Keratinocyte (primary cell): Measurements from ENCODE around the gene LY6G6C. TPM values are rescaled to one million over a fixed set of nuclear protein-coding genes. Genes with fewer than 3 reads are reported as not detected.

ENCODE experiments used
- DNase-seq: peaks from one replicate; pipeline ENCODE4 v3.0.0-alpha.2; 2011; ENCODE audit warnings: low read depth, missing footprints, low spot score
- FAIRE-seq: peaks from 2 replicates; lab custom pipeline; 2011; peaks lifted over from hg19 to GRCh38; lab: Jason Lieb, UNC
- H2AFZ ChIP-seq: 2 replicates; pipeline ENCODE4 v1.6.0; 2012; ENCODE audit warnings: low read length, control low read depth, inconsistent platforms; ENCODE audit not compliant: control insufficient read depth
- H3K27ac ChIP-seq: 2 replicates; pipeline ENCODE4 v1.5.1; 2011; ENCODE audit warnings: low read length; ENCODE audit not compliant: control insufficient read depth, insufficient read depth
- H3K27me3 ChIP-seq: 3 replicates; pipeline ENCODE4 v1.6.0; 2011; ENCODE audit warnings: low read length; ENCODE audit not compliant: control insufficient read depth, insufficient read depth; ENCODE audit errors: extremely low read depth
- H3K36me3 ChIP-seq, 2 experiments: 2 replicates in 1 of 2; 3 replicates in 1 of 2; pipeline ENCODE4 v1.5.1; 2011; ENCODE audit warnings: low read length in 2 of 2, mild to moderate bottlenecking in 1 of 2; ENCODE audit not compliant: control insufficient read depth in 2 of 2, insufficient read depth in 2 of 2; ENCODE audit errors: extremely low read depth in 1 of 2
- H3K4me1 ChIP-seq: 3 replicates; pipeline ENCODE4 v1.5.1; 2011; ENCODE audit warnings: low read length; ENCODE audit not compliant: control insufficient read depth, insufficient read depth; ENCODE audit errors: extremely low read depth
- H3K4me2 ChIP-seq: 3 replicates; pipeline ENCODE4 v1.6.0; 2011; ENCODE audit warnings: low read depth, low read length; ENCODE audit not compliant: control insufficient read depth, insufficient read depth; ENCODE audit errors: extremely low read depth
- H3K4me3 ChIP-seq, 3 experiments: fragments of 200-600 bp in 1 of 3; sonication (generic) in 1 of 3; 2 replicates in 2 of 3; 3 replicates in 1 of 3; pipeline ENCODE4 v1.5.1; 2011 to 2016; ENCODE audit warnings: low read length in 3 of 3, mild to moderate bottlenecking in 3 of 3, control low read depth in 2 of 3, inconsistent platforms in 1 of 3, low read depth in 1 of 3, mixed read lengths in 1 of 3, mixed run types in 1 of 3, moderate library complexity in 1 of 3; ENCODE audit not compliant: control insufficient read depth in 2 of 3, insufficient read depth in 2 of 3; ENCODE audit errors: extremely low read depth in 1 of 3
- H3K79me2 ChIP-seq: 2 replicates; pipeline ENCODE4 v1.6.0; 2012; ENCODE audit warnings: low read length; ENCODE audit not compliant: control insufficient read depth, insufficient read depth
- H3K9ac ChIP-seq: 3 replicates; pipeline ENCODE4 v1.6.0; 2011; ENCODE audit warnings: low read length; ENCODE audit not compliant: control insufficient read depth, insufficient read depth; ENCODE audit errors: extremely low read depth
- H3K9me1 ChIP-seq: 3 replicates; pipeline ENCODE4 v1.6.0; 2011; ENCODE audit warnings: low read length; ENCODE audit not compliant: control insufficient read depth, insufficient read depth; ENCODE audit errors: extremely low read depth
- H3K9me3 ChIP-seq: 2 replicates; pipeline ENCODE4 v1.5.1; 2012; ENCODE audit warnings: low read depth, low read length; ENCODE audit not compliant: control insufficient read depth
- H4K20me1 ChIP-seq: 3 replicates; pipeline ENCODE4 v1.6.0; 2011; ENCODE audit warnings: low read length; ENCODE audit not compliant: control insufficient read depth, insufficient read depth; ENCODE audit errors: extremely low read depth
- EZH2 ChIP-seq: IDR thresholded peaks from one replicate; pipeline ENCODE4 v1.6.1; 2012; ENCODE audit warnings: inconsistent platforms, mild to moderate bottlenecking, low read length, moderate library complexity
- dilution Hi-C: fragments of 300-500 bp; cut with MboI; formaldehyde crosslinking; loops from one replicate; pipeline ENCODE4 v1.7.0; 2020; ENCODE audit warnings: low sequenced_read_pairs; ENCODE audit not compliant: extremely low pct_ligation_motif_present
- polyA plus RNA-seq, 5 experiments: library from polyadenylated mRNA; depleted of rRNA in 3 of 5; stranded (reverse) in 3 of 5; stranded (forward) in 1 of 5; unstranded in 1 of 5; fragments of >200 nt; gene quantifications; 1 replicate in 1 of 5; 2 replicates in 3 of 5; 3 replicates in 1 of 5; pipeline versions ENCODE4 v1.2.1 to v1.2.3, GENCODE V29; 2011 to 2012; ENCODE audit warnings: missing spikeins in 2 of 5, low read depth in 1 of 5, low replicate concordance in 1 of 5
- TF ChIP-seq, protein P1 (sequence below), 3 experiments: IDR thresholded peaks in 1 of 3; conservative IDR thresholded peaks in 1 of 3; optimal IDR thresholded peaks in 1 of 3; 2 replicates in 2 of 3; 3 replicates in 1 of 3; pipeline versions ENCODE3 to v1.5.1; 2011; ENCODE audit warnings: low read length in 3 of 3, mild to moderate bottlenecking in 3 of 3, moderate library complexity in 2 of 3, control low read depth in 1 of 3, inconsistent platforms in 1 of 3; ENCODE audit not compliant: insufficient read depth in 2 of 3; ENCODE audit errors: extremely low read depth in 1 of 3

Gene LY6G6C
- polyA plus RNA-seq, 1 donor (not counting 4 experiments of a cell fraction or from before 2014, with no cell fraction given): 2.4 TPM

DNA sequence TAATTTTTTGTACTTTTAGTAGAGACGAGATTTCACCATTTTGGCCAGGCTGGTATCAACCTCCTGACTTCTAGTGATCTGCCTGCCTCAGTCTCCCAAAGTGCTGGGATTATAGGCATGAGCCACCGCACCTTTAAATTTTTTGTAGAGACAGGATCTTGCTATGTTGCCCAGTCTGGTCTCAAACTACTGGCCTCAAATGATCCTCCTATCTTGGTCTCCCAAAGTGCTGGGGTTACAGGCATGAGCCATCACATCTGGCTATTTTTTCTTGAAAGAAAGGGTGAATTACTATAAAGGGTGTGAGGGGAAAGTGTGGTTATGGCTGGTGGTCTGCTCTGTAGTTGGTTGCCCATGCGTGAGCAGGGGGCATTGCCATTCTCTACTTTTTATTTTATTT lies 13.3 kb downstream of the LY6G6C start:
- no peaks in the 10 kb centered on the region for H4K20me1 ChIP-seq
- no peaks in the 10 kb centered on the region for H3K79me2 ChIP-seq
- no peak overlapping the region for H3K9ac ChIP-seq
- H3K36me3 ChIP-seq: no peaks in the 10 kb centered on the region
- H3K27ac ChIP-seq: no peak overlapping the region
- H3K9me3 ChIP-seq: no peaks in the 10 kb centered on the region
- H3K27me3 ChIP-seq: no peaks in the 10 kb centered on the region
- dilution Hi-C loops: no loop called here
- H3K9me1 ChIP-seq: no peaks in the 10 kb centered on the region
- no peak for TF ChIP-seq EZH2
- H3K4me2 ChIP-seq: no peak overlapping the region
- no peak overlapping the region for H3K4me3 ChIP-seq
- peaks cover 20% of the 10 kb centered on the region for H3K4me1 ChIP-seq
- no peak overlapping the region for H2AFZ ChIP-seq
- FAIRE-seq (no peak), DNase-seq (no peak)

DNA sequence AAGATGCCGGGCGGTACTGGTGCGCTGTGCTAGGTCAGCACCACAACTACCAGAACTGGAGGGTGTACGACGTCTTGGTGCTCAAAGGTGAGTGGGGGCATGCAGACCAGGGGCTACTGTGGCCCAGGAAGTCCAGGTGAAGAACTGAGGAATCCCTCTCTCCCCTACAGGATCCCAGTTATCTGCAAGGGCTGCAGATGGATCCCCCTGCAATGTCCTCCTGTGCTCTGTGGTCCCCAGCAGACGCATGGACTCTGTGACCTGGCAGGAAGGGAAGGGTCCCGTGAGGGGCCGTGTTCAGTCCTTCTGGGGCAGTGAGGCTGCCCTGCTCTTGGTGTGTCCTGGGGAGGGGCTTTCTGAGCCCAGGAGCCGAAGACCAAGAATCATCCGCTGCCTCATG lies 13.8 kb downstream of the LY6G6C start:
- Histone ChIP-seq H3K36me3 (no peaks in the 10 kb centered on the region), H3K79me2 (no peaks in the 10 kb centered on the region), H3K27me3 (no peaks in the 10 kb centered on the region), H4K20me1 (no peaks in the 10 kb centered on the region), H3K9me1 (no peaks in the 10 kb centered on the region), H3K4me1 (peaks cover 20% of the 10 kb centered on the region), H3K4me3 (no peak overlapping the region), H3K9ac (no peak overlapping the region), H2AFZ (no peak overlapping the region), H3K27ac (no peak overlapping the region), H3K9me3 (no peaks in the 10 kb centered on the region), H3K4me2 (no peak overlapping the region)
- FAIRE-seq (no peak), DNase-seq (no peak)
- dilution Hi-C loops: no loop called here
- TF ChIP-seq, protein P1, sequence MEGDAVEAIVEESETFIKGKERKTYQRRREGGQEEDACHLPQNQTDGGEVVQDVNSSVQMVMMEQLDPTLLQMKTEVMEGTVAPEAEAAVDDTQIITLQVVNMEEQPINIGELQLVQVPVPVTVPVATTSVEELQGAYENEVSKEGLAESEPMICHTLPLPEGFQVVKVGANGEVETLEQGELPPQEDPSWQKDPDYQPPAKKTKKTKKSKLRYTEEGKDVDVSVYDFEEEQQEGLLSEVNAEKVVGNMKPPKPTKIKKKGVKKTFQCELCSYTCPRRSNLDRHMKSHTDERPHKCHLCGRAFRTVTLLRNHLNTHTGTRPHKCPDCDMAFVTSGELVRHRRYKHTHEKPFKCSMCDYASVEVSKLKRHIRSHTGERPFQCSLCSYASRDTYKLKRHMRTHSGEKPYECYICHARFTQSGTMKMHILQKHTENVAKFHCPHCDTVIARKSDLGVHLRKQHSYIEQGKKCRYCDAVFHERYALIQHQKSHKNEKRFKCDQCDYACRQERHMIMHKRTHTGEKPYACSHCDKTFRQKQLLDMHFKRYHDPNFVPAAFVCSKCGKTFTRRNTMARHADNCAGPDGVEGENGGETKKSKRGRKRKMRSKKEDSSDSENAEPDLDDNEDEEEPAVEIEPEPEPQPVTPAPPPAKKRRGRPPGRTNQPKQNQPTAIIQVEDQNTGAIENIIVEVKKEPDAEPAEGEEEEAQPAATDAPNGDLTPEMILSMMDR (optimal IDR thresholded peaks at IDR 0.05 in 1 of 3, IDR thresholded peaks at IDR 0.05 in 1 of 3, conservative IDR thresholded peaks at IDR 0.05 in 1 of 3; ENCODE audit: extremely low read depth in 1 of 3, insufficient read depth in 2 of 3, low read length in 3 of 3): no peak
- no peak for TF ChIP-seq EZH2

DNA sequence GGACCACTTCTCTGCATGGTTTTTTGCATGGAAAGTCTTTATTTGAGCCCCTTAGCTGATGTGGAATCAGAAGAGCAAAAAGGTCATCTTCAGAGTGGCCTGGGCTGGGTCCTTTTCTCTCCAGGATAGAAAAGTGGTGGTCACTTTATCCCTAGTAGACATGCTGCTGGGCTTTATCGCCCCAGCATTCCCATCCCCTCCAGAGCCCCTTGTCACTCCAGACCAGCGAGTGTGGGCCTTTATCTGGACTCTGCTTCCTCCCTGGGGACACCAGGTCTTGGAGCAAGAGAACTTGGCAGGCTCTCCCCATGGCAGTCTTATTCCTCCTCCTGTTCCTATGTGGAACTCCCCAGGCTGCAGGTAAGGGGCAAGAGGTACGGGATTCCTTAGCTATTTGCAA lies 14.9 kb downstream of the LY6G6C start, which contains the start of gene LY6G6F:
LY6G6F (plus strand) TSS at position 268 of the 400 bp plus-strand sequence; CDS start at position 309, 41 bp downstream.
- Histone ChIP-seq H3K79me2 (peaks cover 11% of the 10 kb centered on the region), H3K36me3 (no peaks in the 10 kb centered on the region), H3K27me3 (no peaks in the 10 kb centered on the region), H3K9me3 (no peaks in the 10 kb centered on the region), H3K27ac (no peak within 1 kb of the TSS), H3K4me3 (no peak within 1 kb of the TSS), H3K4me2 (no peak within 1 kb of the TSS), H3K4me1 (peaks cover 16% of the 10 kb centered on the region), H2AFZ (no peak within 1 kb of the TSS), H3K9me1 (no peaks in the 10 kb centered on the region), H3K9ac (no peak within 1 kb of the TSS), H4K20me1 (no peaks in the 10 kb centered on the region)
- TF ChIP-seq, protein P1 (optimal IDR thresholded peaks at IDR 0.05 in 1 of 3, IDR thresholded peaks at IDR 0.05 in 1 of 3, conservative IDR thresholded peaks at IDR 0.05 in 1 of 3; ENCODE audit: extremely low read depth in 1 of 3, insufficient read depth in 2 of 3, low read length in 3 of 3): no peak
- no peak for TF ChIP-seq EZH2
- dilution Hi-C loops: no loop called here
- FAIRE-seq (no peak), DNase-seq (no peak)
